Measurements from ENCODE around the gene SLC35F3. TPM values are rescaled to one million over a fixed set of nuclear protein-coding genes. Genes with fewer than 3 reads are reported as not detected.

The SLC35F3 gene
- total and polyA plus RNA-seq, 9 donors = 0.04 to 0.69 (median 0.17) TPM; not detected in 3

DNA sequence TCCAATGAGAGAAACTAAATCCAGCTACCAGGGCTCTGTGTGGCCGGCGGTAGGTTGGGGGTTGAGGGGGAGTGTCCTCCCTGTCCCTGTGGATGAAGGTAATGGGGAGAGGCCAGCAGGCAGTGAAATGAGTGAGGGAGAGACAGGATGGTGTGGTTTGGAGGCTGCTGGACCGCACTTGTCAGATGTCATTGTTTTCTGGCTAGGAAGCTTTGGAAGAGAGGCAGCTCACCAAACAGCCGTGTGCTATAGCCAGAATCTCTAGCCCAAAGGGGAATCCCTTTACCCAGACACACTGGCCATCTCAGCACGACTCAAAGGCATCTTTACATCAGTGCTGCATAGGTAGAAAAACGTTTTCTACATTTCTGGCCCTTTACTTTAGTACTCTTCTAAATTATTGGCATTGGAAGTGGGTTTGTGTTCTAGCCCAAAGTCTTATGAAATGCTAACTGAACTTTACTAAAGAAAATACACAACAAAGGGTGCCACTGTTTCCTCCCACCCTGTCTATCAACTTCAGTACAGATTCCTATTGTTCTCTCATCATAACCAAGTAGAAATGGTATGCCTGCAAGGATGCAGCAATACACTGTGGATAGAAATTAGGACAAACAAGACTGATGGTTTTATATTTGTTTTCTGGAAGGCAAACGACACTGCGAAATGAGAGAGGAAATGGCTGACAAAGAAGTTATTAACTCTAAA is 372.8 kb downstream of the SLC35F3 start:
- Histone ChIP-seq H3K36me3 (no peaks in the 10 kb centered on the region), H3K4me1 (ENCODE audit: insufficient read depth) (no peaks in the 10 kb centered on the region), H3K27me3 (no peaks in the 10 kb centered on the region), H3K9me3 (no peaks in the 10 kb centered on the region), H3K4me3 (no peak overlapping the region), H3K27ac (no peak overlapping the region)
- TF ChIP-seq POLR2A (IDR thresholded peaks at IDR 0.05) (no peak), EP300 (IDR thresholded peaks at IDR 0.05) (no peak)
- TF ChIP-seq, protein P1, sequence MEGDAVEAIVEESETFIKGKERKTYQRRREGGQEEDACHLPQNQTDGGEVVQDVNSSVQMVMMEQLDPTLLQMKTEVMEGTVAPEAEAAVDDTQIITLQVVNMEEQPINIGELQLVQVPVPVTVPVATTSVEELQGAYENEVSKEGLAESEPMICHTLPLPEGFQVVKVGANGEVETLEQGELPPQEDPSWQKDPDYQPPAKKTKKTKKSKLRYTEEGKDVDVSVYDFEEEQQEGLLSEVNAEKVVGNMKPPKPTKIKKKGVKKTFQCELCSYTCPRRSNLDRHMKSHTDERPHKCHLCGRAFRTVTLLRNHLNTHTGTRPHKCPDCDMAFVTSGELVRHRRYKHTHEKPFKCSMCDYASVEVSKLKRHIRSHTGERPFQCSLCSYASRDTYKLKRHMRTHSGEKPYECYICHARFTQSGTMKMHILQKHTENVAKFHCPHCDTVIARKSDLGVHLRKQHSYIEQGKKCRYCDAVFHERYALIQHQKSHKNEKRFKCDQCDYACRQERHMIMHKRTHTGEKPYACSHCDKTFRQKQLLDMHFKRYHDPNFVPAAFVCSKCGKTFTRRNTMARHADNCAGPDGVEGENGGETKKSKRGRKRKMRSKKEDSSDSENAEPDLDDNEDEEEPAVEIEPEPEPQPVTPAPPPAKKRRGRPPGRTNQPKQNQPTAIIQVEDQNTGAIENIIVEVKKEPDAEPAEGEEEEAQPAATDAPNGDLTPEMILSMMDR (IDR thresholded peaks at IDR 0.05) = no peak
- intact Hi-C loops (cut with DNase I) = no loop called here
- DNase-seq = no peak
- 62 to 71% (median 65%) methylated on average over 8 of the region's 8 CpGs for WGBS, 3 donors

DNA sequence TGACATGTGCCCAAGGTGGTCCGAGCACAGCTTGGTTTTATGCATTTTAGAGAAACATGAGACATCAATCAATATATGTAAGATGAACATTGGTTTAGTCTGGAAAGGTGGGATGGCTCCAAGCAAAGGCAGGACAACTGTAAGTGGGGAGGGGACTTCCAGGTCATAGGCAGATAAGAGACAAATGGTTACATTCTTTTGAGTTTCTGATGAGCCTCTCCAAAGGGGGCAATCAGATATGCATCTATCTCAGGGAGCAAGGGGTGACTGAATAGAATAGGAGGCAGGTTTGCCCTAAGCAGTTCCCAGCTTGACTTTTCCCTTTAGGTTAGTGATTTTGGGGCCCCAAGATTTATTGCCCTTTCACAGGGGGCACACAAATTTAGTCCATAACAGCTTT is 374.5 kb downstream of the SLC35F3 start:
- 86 to 87% (median 86%) methylated on average over 1 of the region's 1 CpG for WGBS, 3 donors
- no peak overlapping the region for H3K4me3 ChIP-seq
- H3K27ac ChIP-seq = no peak overlapping the region
- no peak for DNase-seq
- intact Hi-C loops (cut with DNase I) = no loop called here
- no peaks in the 10 kb centered on the region for H3K36me3 ChIP-seq
- no peaks in the 10 kb centered on the region for H3K9me3 ChIP-seq
- H3K4me1 ChIP-seq (ENCODE audit: insufficient read depth) = no peaks in the 10 kb centered on the region
- no peaks in the 10 kb centered on the region for H3K27me3 ChIP-seq
- TF ChIP-seq EP300 (IDR thresholded peaks at IDR 0.05) (no peak), POLR2A (IDR thresholded peaks at IDR 0.05) (no peak)
- TF ChIP-seq, protein P1 (IDR thresholded peaks at IDR 0.05) = no peak

DNA sequence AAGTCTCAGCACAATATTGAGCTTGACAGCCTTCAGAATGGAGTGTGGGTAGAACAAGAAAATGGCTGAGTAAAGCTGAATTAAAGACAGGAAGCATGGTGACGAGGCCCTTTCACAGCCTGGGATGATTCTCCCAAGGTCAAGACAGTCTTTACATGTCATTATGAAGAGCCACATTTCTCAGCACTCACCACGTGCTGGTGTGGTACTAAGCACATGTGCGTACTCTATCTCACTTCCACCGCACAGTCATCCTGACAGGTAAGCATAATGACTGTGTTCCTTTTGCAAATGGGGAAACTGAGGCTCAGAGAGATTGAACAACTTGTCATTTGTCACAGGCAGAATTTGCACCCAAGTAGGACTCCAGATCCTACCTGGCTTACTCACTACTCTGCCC is 376.0 kb downstream of the SLC35F3 start:
- no peaks in the 10 kb centered on the region for H3K36me3 ChIP-seq
- DNase-seq = no peak
- WGBS, 3 donors = 67 to 77% (median 76%) methylated on average over 4 of the region's 4 CpGs
- TF ChIP-seq POLR2A (IDR thresholded peaks at IDR 0.05) = no peak
- TF ChIP-seq, protein P1 (IDR thresholded peaks at IDR 0.05) = no peak
- TF ChIP-seq EP300 (IDR thresholded peaks at IDR 0.05) = no peak
- H3K4me1 ChIP-seq (ENCODE audit: insufficient read depth) = no peaks in the 10 kb centered on the region
- no peaks in the 10 kb centered on the region for H3K27me3 ChIP-seq
- intact Hi-C loops (cut with DNase I) = no loop called here
- H3K27ac ChIP-seq = no peak overlapping the region
- H3K4me3 ChIP-seq = no peak overlapping the region
- no peaks in the 10 kb centered on the region for H3K9me3 ChIP-seq

DNA sequence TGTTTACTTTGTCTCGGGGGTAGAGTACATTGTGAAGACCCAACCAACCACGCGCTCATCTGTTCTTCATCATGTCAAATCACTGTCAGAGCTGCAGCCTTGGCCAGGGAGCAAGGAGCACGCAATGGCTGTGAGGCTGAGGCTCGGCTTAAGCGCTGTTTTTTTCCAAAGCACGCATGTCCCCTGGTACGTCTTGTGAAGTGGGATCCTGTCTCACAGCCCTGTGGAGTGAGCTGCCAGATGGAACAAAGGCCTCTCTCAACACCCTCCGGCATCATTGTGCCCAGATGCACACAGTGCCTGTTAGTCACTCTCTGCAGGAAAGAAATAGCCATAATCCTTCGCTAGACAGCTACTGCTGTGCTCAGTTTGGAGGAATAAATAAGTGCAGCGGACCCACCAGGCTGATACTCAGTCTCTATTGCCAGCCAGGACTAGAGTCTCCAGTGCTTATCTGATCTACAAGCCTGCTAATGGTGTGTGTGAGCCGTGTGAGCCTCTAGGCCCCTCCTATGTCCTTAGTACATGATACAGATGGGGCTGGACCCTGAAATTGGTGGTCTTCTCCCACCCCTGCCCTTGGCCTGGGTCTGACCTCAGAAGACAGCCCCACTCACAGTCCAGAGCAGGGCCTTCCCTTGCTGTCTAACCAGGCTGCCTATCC is 377.5 kb downstream of the SLC35F3 start:
- Histone ChIP-seq H3K36me3 (no peaks in the 10 kb centered on the region), H3K27ac (no peak overlapping the region), H3K4me3 (no peak overlapping the region), H3K4me1 (ENCODE audit: insufficient read depth) (no peaks in the 10 kb centered on the region), H3K9me3 (no peaks in the 10 kb centered on the region), H3K27me3 (no peaks in the 10 kb centered on the region)
- intact Hi-C loops (cut with DNase I) = no loop called here
- 77 to 86% (median 78%) methylated on average over 12 of the region's 12 CpGs for WGBS, 3 donors
- DNase-seq = no peak
- TF ChIP-seq, protein P1 (IDR thresholded peaks at IDR 0.05) = no peak
- TF ChIP-seq EP300 (IDR thresholded peaks at IDR 0.05) (no peak), POLR2A (IDR thresholded peaks at IDR 0.05) (no peak)

Measured in ovary (tissue), 9 donors.